Measurements from ENCODE around the gene NRSN2.
"Not testable (repeated sequence)": the region's sequence is repeated elsewhere in the genome, so short reads cannot be mapped to it uniquely, and the experiment has no call there.

NRSN2 gene

DNA sequence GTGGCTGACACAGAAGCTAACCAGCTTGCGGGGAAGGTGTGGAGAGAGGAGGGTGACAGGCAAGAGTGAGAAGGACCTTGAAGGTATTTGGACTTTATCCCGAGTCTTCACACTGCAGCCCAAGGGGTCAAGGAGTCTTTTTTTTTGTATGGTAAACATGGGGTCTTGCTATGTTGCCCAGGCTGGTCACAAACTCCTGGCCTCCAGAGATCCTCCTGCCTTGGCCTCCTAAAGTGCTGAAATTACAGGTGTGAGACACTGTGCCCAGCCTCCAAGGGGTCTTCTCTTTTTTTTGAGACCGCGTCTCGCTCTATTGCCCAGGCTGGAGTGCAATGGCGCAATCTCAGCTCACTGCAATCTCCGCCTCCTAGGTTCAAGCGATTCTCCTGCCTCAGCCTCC, 12.3 kb upstream of the NRSN2 start:
- TF ChIP-seq, protein P1, sequence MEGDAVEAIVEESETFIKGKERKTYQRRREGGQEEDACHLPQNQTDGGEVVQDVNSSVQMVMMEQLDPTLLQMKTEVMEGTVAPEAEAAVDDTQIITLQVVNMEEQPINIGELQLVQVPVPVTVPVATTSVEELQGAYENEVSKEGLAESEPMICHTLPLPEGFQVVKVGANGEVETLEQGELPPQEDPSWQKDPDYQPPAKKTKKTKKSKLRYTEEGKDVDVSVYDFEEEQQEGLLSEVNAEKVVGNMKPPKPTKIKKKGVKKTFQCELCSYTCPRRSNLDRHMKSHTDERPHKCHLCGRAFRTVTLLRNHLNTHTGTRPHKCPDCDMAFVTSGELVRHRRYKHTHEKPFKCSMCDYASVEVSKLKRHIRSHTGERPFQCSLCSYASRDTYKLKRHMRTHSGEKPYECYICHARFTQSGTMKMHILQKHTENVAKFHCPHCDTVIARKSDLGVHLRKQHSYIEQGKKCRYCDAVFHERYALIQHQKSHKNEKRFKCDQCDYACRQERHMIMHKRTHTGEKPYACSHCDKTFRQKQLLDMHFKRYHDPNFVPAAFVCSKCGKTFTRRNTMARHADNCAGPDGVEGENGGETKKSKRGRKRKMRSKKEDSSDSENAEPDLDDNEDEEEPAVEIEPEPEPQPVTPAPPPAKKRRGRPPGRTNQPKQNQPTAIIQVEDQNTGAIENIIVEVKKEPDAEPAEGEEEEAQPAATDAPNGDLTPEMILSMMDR (IDR thresholded peaks at IDR 0.05), result no peak
- no peak for TF ChIP-seq ZFX (IDR thresholded peaks at IDR 0.05; ENCODE audit: borderline replicate concordance)
- no peak overlapping the region for H3K27ac ChIP-seq

DNA sequence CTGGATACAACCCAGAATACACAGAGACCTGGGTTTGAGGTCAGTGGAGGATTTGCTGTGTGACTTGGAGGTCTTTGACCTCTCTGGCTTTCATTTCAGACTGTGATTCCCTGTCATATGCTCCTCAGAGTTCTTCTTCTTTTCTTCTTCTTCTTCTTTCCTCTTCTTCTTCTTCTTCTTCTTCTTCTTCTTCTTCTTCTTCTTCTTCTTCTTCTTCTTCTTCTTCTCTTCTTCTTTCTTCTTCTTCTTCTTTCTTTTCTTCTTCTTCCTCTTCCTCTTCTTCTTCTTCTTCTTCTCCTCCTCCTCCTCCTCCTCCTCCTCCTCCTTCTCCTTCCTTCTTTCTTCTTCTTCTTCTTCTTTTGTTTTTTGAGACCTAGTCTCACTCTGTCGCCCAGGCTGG, 10.9 kb upstream of the NRSN2 start:
- not testable (repeated sequence) for H3K27ac ChIP-seq

DNA sequence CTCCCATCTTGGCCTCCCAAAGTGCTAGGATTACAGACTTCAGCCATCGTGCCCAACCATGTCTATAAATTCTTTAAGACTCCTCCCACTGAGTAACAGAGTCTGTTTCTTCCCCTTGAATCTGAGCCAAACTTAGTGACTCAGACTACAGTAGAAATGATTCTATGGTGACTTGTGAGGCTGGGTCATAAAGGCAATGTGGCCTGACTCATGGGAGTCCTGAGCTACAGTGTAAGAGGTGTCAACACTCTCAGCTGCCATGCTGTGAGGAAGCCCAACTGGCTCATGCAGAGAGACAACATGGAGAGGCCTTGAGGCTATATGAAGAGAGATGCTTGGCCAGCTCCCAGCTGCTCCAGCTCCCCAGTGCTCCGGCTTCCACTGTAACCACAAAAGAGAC, 5.2 kb upstream of the NRSN2 start:
- H3K27ac ChIP-seq, result peak overlapping the region; percentile 32
- no peak for TF ChIP-seq ZFX (IDR thresholded peaks at IDR 0.05; ENCODE audit: borderline replicate concordance)
- TF ChIP-seq, protein P1 (IDR thresholded peaks at IDR 0.05), result no peak

DNA sequence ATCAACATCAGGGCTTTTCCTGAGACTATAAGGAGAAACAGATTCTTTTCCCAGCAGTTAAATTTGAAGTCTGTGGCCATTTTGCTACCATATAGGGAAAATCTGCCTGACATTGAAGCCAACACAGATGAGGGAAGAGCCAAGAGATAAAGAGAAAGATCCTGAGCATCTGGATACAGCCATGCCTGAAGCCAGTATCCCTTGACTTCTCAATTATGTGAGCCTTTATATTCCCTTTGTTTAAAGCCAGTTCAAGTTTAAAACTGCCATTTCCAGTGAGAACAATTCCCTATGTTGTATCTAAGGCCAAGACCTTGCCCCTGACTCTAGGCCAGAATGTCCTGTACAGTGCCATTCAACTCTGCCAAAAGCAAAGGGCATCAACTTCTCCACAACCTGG, 3.8 kb upstream of the NRSN2 start:
- TF ChIP-seq, protein P1 (IDR thresholded peaks at IDR 0.05), result no peak
- TF ChIP-seq ZFX (IDR thresholded peaks at IDR 0.05; ENCODE audit: borderline replicate concordance), result no peak

DNA sequence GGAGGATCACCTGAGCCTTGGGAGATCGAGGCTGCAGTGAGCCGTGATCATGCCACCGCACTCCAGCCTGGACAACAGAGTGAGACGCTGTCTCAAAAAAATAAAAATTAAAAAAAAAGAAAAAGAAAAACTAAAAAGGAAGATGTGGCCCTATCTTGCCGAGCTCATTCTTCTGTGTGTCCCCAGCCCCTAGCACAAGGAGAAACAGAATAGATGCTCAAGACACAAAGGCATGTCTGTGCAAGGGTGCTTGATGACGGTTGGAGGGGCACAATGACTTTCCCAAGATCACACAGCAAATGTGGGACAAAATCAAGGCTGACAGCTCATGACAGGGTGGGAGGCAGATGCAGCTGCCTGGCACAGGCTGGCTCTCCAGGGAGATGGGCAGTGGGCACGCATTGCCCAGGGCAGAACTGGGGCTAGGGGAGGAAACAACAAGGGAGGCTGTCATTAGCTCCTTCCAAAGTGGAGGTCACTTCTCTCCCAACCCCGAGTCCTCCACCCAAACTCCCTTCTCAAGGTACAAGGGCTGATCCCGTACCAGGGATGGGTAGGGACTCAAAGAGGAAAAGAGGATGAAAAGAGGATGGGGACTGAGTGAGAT, 775 bp upstream of the NRSN2 start:
- peak overlapping the region; percentile 95 for H3K27ac ChIP-seq

More for the DNA sequence above, 3.8 kb upstream of the NRSN2 start:
- H3K27ac ChIP-seq, result no peak overlapping the region

DNA sequence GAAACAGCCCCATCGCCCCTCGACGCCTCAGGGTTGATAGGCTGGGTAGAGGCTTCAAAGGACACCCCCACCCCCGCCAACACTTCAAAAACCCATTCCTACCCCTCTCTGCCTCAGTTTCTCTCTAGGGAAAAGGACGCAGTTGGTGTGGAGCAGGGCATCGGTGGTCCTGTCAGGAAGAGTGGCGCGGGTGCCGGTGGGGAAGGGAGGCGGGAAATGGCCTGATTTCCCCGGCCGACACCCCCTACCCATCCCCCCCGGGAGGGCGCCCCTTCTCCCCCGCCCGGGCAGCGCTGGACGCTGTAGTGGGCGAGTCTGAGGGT, 367 bp downstream of the NRSN2 start:
- TF ChIP-seq ZFX (IDR thresholded peaks at IDR 0.05; ENCODE audit: borderline replicate concordance), result no peak
- TF ChIP-seq, protein P1 (IDR thresholded peaks at IDR 0.05), result no peak
- H3K27ac ChIP-seq, result peak overlapping the region; percentile 95

More for the DNA sequence above, 775 bp upstream of the NRSN2 start:
- no peak for TF ChIP-seq ZFX (IDR thresholded peaks at IDR 0.05; ENCODE audit: borderline replicate concordance)
- TF ChIP-seq, protein P1 (IDR thresholded peaks at IDR 0.05), result no peak

DNA sequence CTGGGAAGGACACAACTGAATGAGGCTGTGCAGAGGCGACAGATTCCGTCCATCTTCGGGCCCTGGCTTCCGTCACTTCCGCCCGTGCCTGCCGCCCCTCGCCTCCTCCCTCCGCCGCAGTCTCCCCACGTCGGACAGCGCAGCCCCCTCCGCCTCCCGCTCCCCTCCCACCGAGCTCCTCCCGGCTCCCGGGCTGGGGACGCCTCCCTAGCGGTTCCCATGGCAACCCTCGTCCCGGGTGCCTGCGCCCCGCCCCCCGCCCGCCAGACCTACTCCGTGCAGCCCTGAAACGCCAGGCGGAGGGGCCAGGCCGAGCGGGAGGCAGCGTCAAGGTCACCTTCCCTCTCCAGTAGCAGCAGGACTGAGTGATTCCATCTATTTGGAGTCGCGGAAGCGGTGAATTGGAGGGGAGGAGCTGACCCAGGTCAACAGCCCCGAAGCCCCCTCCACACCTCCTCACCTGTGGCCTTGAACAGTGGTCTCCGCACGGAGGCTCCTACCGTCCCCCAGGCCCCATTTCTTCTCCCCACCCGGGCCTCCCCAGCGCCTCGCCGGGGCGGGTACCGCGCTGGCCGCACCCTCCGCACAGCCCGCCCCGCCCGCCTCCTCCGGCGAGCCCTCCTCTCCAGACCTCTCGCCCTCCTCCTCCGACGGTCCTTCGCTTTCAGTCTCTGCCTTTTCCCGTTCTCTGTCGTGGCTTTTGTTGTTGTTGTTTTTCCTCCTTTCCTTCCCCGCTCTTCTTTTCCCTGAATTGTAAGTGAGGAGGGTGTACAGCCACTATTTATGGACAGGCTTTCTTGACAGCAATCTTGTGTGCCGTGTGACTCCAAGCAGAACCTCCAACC, 951 bp downstream of the NRSN2 start:
- H3K27ac ChIP-seq, result peak overlapping the region; percentile 95
- no peak for TF ChIP-seq ZFX (IDR thresholded peaks at IDR 0.05; ENCODE audit: borderline replicate concordance)
- TF ChIP-seq, protein P1 (IDR thresholded peaks at IDR 0.05), result no peak

Data from 22Rv1 (cell line).